ENCODE results near the gene SIPA1L3.

SIPA1L3 gene

GRCh38 chr19:38152461-38153379 lies 245.7 kb downstream of the SIPA1L3 start:
- no peak for DNase-seq (ENCODE audit: low spot score)

- no peak for DNase-seq (ENCODE audit: low spot score)
Measured at GRCh38 chr19:38155453-38155852, 248.4 kb downstream of the SIPA1L3 start.

GRCh38 chr19:38158730-38159129 lies 251.7 kb downstream of the SIPA1L3 start:
- no peak for DNase-seq (ENCODE audit: low spot score)

GRCh38 chr19:38162094-38162493 lies 255.1 kb downstream of the SIPA1L3 start:
- no peak for DNase-seq (ENCODE audit: low spot score)

DNA sequence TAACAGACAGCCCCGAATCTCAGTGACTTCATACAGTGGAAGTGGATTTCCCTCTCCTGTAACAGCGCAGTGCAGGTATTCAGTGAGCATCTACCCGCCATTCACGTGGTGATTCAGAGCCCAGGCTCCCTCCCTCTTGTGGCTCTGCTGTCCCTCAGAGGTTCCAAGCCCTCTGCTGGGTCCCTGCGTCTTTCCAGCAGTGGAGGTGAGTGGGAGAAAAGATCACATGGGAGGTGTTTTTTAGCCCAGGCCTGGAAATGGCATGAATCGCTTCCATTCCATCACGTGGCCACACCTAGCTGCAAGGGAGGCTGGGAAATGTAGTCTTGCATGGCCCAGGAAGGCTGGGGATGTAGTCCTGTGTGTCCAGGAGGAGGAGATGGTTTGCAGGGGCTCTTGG lies 255.6 kb downstream of the SIPA1L3 start:
- no peak for DNase-seq (ENCODE audit: low spot score)

GRCh38 chr19:38163419-38164290 lies 256.6 kb downstream of the SIPA1L3 start:
- no peak for DNase-seq (ENCODE audit: low spot score)

- DNase-seq (ENCODE audit: low spot score), result no peak
Measured at GRCh38 chr19:38164526-38164925, 257.5 kb downstream of the SIPA1L3 start.

DNA sequence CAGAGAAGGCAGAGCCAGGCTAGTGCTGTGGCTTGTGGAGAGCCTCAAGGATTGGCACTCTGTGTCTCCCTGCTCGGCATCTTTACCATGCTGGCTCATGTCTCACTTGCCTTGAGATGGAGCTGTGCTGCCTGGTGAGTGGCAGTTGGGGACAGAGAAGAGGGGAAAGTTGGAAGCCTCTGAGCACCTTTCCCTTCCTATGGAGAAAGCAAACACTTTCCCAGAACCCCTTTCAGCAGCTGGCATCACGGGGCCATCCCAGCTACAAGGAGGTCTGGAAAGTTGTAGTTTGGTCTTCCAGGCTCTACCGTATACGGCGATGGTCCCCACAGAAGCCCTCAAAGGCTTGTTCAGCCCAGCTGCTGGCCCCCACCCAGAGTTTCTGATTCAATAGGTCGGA lies 258.3 kb downstream of the SIPA1L3 start:
- no peak for DNase-seq (ENCODE audit: low spot score)

DNA sequence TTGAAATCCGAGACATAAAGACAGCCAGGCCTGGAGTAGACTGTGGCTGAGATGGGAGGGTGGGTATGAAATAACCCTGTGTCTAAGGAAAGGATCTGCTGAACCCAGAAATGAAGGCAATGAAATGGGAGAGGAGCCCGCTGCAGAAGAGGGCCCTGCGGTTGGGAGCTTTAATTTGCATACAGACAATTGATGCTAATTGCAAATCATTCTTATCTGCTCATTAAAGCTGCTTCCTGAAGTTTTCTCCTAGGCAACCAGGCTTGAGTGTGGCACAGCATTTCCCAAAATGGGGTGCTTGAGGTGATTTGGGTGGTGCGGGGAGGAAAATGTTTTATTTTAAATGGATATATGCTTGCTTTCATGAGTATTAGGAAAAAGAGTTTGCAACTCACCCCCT lies 261.6 kb downstream of the SIPA1L3 start:
- DNase-seq (ENCODE audit: low spot score), result no peak

GRCh38 chr19:38170334-38170733 lies 263.3 kb downstream of the SIPA1L3 start:
- no peak for DNase-seq (ENCODE audit: low spot score)

- no peak for DNase-seq (ENCODE audit: low spot score)
Measured at GRCh38 chr19:38172001-38172400, 265.0 kb downstream of the SIPA1L3 start.

GRCh38 chr19:38173291-38174041 lies 266.5 kb downstream of the SIPA1L3 start:
- no peak for DNase-seq (ENCODE audit: low spot score)

DNA sequence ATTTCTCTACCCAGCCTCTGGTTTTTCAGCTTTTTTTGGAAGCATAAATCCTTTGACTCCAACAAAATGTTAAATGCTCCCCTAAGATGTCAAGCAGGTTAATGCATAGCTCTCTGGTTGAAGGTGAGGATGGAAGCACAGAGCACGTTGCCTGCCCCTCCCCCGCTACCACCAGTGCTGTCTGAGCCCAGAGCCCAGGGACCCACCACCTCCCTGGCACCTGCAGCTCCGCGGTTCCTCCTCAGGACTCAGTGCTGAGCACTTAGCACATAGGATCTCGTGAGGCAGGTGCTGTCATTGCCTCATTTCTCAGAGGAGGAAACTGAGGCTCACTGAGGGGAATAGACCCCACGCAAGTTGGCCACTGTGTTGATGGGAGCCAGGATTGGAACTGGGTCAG lies 268.4 kb downstream of the SIPA1L3 start:
- no peak for DNase-seq (ENCODE audit: low spot score)

GRCh38 chr19:38180071-38180470 lies 273.1 kb downstream of the SIPA1L3 start:
- DNase-seq (ENCODE audit: low spot score), result no peak

DNA sequence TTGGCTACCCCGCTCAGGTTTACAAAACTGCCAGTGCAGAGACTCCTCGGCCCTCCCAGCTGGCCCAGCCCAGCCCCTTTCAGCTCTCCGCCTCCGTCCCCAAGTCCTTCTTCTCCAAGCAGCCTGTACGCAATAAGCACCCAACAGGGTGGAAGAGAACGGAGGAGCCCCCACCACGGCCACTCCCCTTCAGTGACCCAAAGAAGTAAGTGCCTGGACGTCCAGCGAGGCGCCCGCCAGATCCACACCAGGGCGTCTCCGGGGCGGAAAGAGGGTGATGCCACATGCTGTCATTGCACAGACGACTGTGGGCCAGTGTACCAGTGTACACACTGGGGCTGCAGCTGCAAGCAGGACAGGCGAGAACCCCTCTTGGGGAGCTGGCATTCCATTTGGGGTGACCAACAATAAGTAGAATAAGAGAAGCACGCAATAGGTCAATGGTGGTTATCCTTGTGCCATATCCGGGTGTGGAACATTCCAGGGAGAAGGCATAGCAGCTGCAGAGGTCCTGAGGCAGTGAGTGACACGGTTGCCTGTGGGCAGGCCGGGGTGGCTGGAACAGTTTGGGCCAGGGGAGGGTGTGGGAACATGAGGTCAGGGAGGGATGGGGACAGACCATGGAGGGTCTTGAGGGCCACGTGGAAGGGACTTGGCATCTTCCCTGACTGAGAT lies 275.7 kb downstream of the SIPA1L3 start:
- no peak for DNase-seq (ENCODE audit: low spot score)

- DNase-seq (ENCODE audit: low spot score), result no peak
Measured at GRCh38 chr19:38183251-38183897, 276.4 kb downstream of the SIPA1L3 start.

DNA sequence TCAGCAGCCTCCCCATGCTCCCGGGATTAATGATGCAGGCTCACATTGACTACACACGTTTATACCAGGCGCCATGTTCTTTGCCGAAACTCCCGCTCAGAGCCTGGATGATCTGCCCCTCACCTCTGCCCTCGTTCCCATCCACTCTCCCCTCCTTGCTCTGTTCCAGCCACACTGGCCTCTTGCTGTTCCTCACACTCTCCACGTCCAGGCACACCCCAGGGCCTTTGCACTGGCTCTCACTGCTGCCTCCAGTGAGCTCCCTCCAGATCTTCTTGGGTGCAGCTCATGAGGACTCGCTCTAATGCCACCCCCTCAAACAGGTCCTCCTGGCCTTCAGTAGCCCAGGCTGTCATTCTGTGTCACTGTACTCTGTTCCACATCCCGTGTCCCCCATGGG lies 277.8 kb downstream of the SIPA1L3 start:
- no peak for DNase-seq (ENCODE audit: low spot score)

DNA sequence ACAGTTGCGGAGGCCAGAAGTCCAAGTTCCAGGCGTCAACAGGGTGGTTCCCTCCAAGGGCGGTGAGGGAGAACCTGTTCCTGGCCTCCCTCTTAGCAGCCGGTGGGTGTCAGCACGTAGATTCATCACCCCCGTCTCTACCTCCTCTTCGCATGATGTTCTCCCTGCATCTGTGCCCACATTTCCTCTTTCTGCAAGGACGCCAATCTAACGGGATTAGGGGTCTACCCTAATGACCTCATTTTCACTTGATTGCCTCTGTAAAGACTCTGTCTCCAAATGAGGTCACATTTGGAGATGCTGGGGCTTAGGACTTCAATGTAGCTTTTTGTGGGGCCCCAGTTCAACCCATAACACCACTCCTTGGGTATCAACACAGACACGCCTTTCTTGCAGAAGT lies 278.6 kb downstream of the SIPA1L3 start:
- DNase-seq (ENCODE audit: low spot score), result no peak

DNA sequence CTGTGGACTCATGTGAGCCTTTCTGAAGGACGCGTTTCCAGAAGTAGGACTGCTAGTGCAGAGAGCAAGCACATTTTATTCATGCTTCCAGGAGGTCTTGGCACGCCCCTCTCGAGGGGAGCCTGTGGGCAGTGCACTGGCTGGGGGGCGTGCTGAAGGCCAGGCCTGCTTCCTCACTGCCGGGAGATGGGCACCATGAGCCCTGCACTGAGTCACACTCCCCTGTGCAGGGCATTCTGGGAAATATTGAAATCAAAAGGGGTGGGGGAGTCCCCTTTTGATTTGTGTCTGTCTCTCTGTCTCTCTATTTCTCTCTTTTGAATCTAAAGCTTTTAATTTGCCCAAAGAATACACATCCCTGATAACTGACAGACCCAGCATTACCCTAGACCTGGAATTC lies 283.1 kb downstream of the SIPA1L3 start:
- no peak for DNase-seq (ENCODE audit: low spot score)

DNA sequence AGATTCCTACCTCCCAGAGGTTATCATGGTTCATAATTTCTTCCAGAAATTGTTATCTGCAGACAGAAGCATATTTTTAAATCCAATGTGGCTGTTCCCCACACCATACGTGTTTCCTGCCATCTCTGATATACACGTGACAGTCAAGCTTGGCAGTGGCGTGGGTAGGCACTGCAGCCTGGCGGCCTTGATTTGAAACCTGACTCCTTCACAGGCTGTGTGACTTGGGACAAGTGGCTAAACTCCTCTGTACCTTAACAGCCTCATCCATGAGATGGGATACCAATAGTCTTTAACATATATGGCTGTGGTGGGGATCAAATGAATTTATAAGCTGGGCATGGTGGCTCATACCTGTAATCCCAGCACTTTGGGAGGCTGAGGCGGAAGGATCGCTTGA lies 283.8 kb downstream of the SIPA1L3 start:
- no peak for DNase-seq (ENCODE audit: low spot score)

DNA sequence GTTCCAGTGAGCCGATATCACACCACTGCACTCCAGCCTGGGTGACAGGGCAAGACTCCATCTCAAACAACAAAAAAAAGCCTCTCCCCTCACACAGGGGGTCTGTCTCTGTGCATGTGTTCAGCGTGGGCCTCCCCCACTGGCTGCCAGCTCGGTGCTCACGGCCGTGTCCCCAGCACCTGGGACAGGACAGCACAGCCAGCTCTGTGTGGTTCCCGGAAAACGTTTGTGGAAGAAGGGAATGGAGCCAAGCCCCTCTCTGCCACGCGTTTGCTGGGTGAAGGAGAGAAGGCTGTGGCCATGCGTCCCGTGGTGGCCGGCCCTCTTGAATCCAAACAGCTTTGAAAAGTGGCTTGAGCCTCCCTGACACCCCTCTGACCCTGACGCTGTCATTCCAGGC lies 284.7 kb downstream of the SIPA1L3 start:
- DNase-seq (ENCODE audit: low spot score), result no peak

All from activated CD4-positive, alpha-beta T cell treated with anti-CD3 and anti-CD28 coated beads, Interleukin-2, Interleukin-4, amounts not matched to agents 100 ng/mL and 50 ng/mL, durations not matched to agents 16 hours and 8 hours (primary cell).